Inferior parietal cortex (tissue), 1 donor: ENCODE results near the gene CCDC78.

Experiments used
- DNase-seq: peaks from one replicate; pipeline ENCODE4 v3.0.0-alpha.2; 2016; ENCODE audit errors: extremely low spot score

CCDC78 gene

GRCh38 chr16:739560-740458 is 13.6 kb upstream of the CCDC78 start:
- no peak for DNase-seq

DNA sequence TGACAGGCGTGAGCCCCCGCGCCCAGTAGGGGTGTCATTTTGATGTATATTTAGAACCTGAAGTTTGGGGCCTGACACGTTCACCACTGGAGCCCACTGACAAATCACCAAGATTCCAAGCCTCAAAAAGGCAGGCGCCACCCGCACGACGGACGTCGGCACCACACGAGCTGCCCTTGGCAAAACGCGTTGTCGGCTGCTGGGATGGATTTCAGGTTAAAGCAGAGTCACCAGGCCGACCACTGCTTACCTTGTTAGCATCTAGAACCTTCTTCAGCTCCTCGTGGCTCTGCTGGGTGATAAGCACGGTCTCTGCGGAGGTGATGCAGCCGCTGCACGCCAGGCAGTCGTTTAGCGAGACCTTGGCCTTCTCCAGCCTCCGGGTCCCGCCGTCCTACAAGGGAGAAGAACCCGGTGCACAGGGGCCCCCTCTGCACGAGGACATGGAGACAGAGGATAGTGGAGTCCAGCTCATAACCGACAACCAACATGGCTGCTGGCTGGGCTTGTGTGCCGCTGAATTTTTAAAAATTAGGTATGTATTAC is 10.8 kb upstream of the CCDC78 start:
- no peak for DNase-seq

DNA sequence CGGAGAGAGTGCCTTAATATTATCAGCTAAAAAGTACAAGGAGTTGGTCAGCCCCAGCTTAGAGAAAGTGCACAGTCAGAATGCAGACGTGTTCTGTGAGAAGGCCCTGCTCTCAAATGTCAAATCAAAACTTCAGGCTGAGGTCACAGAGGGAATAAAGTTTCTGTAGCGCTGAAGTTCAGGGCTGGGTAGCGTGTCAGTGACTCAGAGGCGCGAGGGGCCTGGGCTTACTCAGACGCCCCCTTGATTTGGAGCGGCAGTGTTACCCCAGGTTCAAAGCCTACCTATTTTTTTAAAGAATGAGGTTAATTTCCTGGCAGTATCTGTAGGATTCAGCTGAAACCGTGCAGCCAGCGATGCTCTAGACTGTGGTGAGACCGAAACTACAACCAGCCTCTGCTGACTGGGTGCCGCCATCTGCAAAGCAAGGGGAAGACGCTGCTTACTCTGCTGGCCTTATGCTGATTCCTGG is 9.8 kb upstream of the CCDC78 start:
- DNase-seq, result no peak

DNA sequence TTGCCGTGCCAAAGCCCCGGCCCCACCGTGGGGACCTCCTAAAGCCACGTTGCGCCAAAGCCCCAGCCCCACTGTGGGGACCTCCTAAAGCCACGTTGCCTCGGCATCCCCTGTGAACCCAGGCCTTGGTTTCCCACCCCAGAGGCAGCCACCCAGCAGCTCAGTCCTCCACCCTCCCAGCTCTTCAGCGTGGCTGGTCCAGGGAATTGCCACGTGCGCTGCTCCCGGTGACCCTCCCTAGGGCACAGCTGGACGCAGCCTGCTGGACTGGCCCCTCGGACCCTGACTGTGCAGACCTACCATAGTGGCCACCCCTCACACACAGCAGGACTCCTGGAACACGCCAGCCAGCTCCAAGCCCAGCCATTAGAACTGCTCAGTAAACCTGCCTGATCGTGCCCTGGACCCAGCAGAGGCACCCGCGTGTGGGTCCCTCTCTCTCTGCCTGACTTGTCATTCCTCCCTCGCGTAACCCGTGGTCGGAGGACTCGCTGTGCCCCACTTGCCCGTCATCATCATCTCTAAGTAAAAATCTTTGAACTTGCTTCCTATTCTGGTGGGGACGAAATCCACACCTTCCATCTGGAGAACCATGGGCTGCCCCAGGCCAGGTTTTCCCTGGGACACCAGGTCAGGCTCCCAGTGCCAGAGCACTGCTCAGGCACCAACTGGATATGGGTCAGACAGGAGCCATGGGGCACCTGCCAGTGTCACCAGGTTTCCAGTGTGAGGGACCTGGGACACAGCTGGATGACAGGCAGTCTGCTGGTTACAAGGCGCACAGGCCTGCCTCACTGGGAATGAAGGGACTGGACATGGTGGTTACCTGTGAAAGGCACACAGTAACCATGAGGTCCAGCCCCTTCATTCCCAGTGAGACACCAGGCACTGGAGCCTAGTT is 9.0 kb upstream of the CCDC78 start:
- no peak for DNase-seq

DNA sequence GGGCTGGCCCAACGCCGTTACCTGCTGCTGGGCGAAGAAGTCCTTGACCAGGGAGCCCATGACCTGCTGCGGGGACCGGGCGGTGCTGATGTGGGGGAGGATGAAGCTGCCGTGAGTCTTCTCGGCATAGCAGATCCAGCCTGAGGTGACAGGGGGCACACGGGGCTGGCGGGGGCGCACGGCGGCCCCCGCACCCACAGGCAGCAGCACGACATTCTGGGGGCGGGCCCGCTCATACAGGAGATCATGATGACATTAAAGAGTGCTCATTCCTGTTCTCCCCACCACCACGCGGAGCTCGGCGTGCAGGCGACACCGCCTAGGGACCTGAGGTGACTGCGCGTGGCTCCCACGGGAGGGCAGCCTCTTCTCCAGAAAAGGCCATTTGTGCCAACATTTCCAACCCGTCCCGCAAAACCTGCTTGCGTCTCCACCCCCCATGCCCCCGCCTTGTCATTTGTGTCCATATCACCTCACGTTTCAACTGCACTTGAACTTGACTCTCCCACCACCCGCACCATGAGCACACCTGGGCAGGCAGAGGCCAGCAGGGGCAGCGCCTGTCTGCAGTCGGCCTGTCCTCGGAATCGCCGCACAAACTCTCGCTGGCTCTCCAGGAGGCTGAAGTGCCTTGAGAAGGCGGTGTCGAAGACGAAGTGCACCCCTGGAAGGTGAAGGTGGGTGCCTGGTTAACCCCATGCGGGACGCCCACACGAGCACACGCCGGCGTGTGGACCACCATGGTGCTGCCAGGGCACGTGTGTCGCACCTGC is 8.2 kb upstream of the CCDC78 start:
- no peak for DNase-seq

GRCh38 chr16:733382-734207 is 7.4 kb upstream of the CCDC78 start:
- DNase-seq, result no peak

- DNase-seq, result no peak
These were observed 6.7 kb upstream of the CCDC78 start for GRCh38 chr16:732936-733335.

DNA sequence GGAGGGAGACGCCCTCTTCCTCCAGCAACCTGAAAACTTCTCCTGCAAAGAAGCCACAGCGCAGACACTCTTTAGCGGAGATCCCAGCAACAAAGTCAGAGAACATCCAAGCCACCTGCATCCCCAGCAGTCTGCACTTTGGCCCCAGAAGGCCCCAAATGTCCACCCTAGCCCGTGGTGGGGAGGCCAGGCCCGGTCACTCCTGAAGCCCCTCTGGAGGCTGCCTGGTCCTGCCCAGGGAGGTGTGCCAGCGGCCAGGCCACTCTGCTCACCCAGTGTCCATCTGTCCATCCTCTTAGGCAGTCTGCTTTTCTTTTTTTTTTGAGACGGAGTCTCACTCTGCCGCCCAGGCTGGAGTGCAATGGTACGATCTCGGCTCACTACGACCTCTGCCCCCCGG is 6.1 kb upstream of the CCDC78 start:
- no peak for DNase-seq

DNA sequence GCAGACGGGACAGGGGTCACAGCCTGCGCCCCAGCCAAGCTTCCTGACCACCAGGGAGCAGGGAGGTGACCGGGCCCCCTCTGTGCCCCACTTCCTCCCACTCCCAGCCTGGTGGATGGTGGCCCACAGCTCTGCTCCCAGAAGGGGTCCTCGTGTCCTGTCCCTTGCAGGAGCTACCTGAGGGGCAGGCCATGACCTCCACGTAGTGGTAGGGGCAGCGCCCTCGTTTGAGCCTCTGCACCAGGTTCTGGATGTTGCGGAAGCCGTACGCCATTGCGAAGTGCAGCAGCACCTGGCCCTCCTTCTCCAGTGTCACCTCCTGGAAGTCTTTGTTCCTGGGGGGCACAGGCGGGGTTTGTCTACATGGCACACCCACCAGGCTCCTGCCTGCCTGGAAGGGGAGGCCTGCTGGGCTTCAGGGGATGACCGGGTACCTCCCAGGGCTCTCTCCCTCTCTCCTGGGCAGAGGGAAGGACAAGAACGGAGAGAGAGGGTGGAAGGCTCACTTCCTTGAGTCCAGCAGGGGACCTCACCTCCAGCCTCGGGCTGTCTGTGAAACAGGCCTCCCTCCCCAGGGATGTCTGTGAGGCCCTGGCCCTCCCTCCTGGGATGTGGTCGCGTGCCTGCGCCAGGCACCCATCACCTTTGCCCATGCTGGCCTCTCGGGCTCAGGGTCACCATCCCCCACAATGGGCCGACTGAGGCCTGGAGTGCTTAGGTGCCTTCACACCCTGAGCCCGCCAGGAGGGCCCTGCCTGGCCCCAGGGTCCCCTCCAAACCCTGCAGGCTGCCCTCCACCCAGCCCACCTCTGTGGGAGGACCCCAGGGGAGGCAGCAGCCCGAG is 4.6 kb upstream of the CCDC78 start:
- no peak for DNase-seq

DNA sequence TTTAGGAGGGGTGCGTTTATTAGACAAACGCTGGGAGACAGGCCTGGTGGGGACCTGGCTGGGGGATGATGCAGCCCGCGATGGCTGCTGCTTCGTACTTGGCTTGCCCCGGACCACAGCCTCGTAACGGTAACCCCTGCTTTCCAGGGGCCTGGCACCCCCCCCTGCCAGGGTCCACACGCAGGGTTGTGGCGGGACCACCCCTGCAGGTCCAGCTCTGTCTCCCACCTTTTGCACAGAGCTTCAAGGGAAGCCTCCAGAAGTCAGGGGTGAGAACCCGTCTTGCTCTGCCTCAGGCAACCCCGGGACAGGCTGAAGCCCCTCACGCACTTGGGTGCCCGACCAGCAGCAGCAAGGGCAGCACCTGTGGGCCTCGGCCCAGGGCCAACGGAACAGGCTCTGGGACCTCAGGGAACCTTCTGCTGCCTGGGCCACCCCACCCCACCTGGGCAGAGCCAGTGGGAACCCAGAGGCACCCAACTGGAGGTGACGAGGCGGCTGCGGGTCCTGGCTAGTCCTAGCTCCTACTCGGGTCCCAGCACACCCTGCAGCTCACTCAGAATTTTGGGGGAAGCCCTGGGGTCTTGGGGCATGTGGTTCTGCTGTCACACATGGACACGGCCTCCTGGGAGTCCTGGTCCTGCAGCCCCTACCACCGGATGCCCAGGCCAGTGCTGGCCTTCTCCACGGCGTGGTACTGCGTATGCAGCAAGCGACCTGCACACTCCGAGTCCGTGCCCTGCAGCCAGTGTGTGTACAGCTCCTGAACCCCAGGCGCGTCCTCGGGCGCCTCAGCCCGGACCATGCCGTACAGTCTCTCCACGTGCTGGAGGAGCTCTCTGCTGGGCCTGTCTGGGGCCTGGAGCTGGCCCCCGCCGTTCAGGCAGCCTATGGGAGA is 3.8 kb upstream of the CCDC78 start:
- no peak for DNase-seq

DNA sequence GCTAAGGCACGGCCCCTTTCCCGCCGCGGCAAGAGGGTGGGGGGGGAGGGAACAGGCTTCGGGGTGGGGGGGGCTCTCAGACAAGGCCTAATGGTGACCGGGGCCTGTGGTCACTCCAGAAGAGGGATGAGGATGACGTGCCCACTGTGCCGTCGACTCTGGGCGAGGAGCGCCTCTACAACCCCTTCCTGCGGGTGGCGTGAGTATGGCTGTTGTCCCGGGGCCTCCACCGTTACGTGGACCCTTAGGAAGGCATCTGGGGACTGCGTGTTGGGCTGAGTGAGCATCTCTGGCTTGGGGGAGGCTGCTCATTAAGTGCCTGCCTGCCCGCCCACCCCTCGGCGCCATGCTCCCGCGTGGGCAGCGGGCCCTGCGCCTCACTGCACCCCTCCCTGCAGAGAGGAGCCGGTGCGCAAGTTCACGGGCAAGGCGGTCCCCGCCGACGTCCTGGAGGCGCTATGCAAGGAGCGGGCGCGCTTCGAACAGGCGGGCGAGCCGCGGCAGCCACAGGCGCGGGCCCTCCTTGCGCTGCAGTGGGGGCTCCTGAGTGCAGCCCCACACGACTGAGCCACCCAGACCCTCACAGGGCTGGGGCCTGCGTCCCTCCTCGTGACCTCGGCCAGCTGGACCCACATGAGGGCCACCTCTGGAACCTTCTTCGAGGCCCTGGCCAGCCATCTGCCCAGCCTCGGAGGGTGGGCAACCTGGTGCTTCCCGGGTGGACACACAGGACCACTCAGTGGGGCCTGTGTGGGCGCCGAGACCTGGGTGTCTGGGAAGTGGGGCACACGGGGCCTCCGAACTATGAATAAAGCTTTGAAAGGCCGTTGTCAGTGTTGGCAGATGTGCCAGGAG is 2.9 kb upstream of the CCDC78 start:
- DNase-seq, result no peak

DNA sequence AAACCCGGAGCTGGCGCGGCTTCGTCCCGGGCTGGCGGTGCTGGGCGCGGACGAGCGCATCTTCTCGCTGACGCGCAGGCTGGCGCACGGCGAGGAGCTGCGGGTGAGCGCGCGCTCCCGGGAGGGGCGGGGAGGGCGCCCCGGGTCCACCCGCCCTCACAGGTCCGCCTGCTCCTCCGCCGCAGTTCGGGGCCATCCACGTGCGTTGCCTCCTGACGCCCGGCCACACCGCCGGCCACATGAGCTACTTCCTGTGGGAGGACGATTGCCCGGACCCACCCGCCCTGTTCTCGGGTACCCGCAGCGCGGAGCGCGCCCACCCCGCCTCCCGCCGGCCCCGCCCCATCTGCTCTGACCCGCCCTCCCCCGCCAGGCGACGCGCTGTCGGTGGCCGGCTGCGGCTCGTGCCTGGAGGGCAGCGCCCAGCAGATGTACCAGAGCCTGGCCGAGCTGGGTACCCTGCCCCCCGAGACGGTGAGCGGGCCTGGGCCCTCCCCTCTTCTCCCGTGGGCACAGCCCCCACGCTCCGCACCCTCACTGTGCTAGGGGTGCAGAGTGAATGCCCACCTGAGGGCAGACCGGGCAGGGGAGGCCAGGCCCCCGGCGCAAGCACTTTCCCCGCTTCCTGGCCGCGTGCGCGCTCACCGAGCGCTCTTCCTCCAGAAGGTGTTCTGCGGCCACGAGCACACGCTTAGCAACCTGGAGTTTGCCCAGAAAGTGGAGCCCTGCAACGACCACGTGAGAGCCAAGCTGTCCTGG is 2.1 kb upstream of the CCDC78 start:
- peak; percentile 40 for DNase-seq

- DNase-seq, result peak; percentile 16
These were observed 1.2 kb upstream of the CCDC78 start for GRCh38 chr16:727291-727977.

- no peak for DNase-seq
These were observed 130 bp downstream of the CCDC78 start for GRCh38 chr16:726188-726437.

GRCh38 chr16:725463-726187 is 618 bp downstream of the CCDC78 start:
- DNase-seq, result peak; percentile 2

GRCh38 chr16:725041-725376 is 1.2 kb downstream of the CCDC78 start:
- peak; percentile 0 for DNase-seq
